GM19372 (cell line): ENCODE data around the gene DBP.
"Not testable (repeated sequence)": the region's sequence is repeated elsewhere in the genome, so short reads cannot be mapped to it uniquely, and the experiment has no call there.

ENCODE experiments used
- ATAC-seq: cut with Tn5 transposase; IDR thresholded peaks from one replicate; pipeline ENCODE4 v1.9.1; 2021; ENCODE audit warnings: mild to moderate bottlenecking, low read depth, moderate library complexity; ENCODE audit not compliant: unreplicated experiment

The DBP gene

GRCh38 chr19:48668332-48668731 is 31.2 kb upstream of the DBP start:
- no peak for ATAC-seq

GRCh38 chr19:48665786-48666185 is 28.6 kb upstream of the DBP start:
- ATAC-seq = no peak

GRCh38 chr19:48664476-48664875 is 27.3 kb upstream of the DBP start:
- no peak for ATAC-seq

GRCh38 chr19:48663667-48664066 is 26.5 kb upstream of the DBP start:
- no peak for ATAC-seq

- ATAC-seq = no peak
Observed at GRCh38 chr19:48661711-48662090, 24.5 kb upstream of the DBP start.

- peak; percentile 82 for ATAC-seq
Observed at GRCh38 chr19:48660852-48661710, 23.9 kb upstream of the DBP start.

- no peak for ATAC-seq
Observed at GRCh38 chr19:48659768-48660167, 22.6 kb upstream of the DBP start.

GRCh38 chr19:48658483-48658882 is 21.3 kb upstream of the DBP start:
- ATAC-seq = no peak

- not testable (repeated sequence) for ATAC-seq
Observed at GRCh38 chr19:48657828-48658227, 20.6 kb upstream of the DBP start.

- no peak for ATAC-seq
Observed at GRCh38 chr19:48656840-48657474, 19.8 kb upstream of the DBP start.

GRCh38 chr19:48654299-48655059 is 17.3 kb upstream of the DBP start:
- ATAC-seq = no peak

- ATAC-seq = no peak
Observed at GRCh38 chr19:48651683-48652048, 14.5 kb upstream of the DBP start.

- ATAC-seq = no peak
Observed at GRCh38 chr19:48650974-48651682, 13.9 kb upstream of the DBP start.

GRCh38 chr19:48648134-48648533 is 11.0 kb upstream of the DBP start:
- ATAC-seq = no peak

GRCh38 chr19:48646722-48647216 is 9.6 kb upstream of the DBP start:
- no peak for ATAC-seq

GRCh38 chr19:48646001-48646721 is 9.0 kb upstream of the DBP start, which contains the start of gene CA11:
Gene CA11, minus strand, starts transcription at chr19:48646187. Its CDS starts 555 bp downstream, at chr19:48645632.
- ATAC-seq = peak; percentile 78

- no peak for ATAC-seq
Observed at GRCh38 chr19:48645620-48646000, 8.4 kb upstream of the DBP start.

- ATAC-seq = no peak
Observed at GRCh38 chr19:48644839-48645619, 7.8 kb upstream of the DBP start.

- ATAC-seq = no peak
Observed at GRCh38 chr19:48644355-48644754, 7.2 kb upstream of the DBP start.
